DND-41 (cell line): ENCODE measurements around the gene SPATA31A6.
"Not testable (repeated sequence)": the region's sequence is repeated elsewhere in the genome, so short reads cannot be mapped to it uniquely, and the experiment has no call there.

Experiments
- EZH2 ChIP-seq: IDR thresholded peaks from 3 replicates; pipeline ENCODE4 v1.6.1; 2012; ENCODE audit warnings: borderline replicate concordance, low read depth, mild to moderate bottlenecking, moderate library complexity, low read length, inconsistent platforms; ENCODE audit not compliant: severe bottlenecking
- TF ChIP-seq, protein P1 (sequence below): IDR thresholded peaks from 2 replicates; pipeline ENCODE4 v1.5.1; 2012; ENCODE audit warnings: borderline replicate concordance, low read length, moderate library complexity, mild to moderate bottlenecking; ENCODE audit not compliant: poor library complexity, severe bottlenecking; ENCODE audit errors: extremely low read depth

DNA sequence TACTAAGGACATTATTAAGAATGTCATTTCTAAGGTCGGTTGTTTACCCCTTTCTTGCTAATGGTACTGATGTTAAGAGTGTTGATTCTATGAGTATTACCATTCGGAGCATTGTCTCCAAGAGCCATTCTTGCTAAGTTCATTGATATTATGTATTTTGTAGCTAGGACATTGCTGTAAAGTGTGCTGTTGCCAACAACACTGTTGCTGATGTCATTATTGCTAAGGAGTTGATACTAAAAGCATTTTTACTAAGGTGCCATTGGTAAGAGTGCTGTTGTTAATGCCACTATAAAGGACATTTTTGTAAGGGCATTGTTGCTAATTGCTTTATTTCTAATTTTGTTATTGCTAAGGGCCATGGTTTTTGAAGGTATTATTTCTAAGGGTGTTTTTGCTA is 55.4 kb downstream of the SPATA31A6 start:
- TF ChIP-seq, protein P1, sequence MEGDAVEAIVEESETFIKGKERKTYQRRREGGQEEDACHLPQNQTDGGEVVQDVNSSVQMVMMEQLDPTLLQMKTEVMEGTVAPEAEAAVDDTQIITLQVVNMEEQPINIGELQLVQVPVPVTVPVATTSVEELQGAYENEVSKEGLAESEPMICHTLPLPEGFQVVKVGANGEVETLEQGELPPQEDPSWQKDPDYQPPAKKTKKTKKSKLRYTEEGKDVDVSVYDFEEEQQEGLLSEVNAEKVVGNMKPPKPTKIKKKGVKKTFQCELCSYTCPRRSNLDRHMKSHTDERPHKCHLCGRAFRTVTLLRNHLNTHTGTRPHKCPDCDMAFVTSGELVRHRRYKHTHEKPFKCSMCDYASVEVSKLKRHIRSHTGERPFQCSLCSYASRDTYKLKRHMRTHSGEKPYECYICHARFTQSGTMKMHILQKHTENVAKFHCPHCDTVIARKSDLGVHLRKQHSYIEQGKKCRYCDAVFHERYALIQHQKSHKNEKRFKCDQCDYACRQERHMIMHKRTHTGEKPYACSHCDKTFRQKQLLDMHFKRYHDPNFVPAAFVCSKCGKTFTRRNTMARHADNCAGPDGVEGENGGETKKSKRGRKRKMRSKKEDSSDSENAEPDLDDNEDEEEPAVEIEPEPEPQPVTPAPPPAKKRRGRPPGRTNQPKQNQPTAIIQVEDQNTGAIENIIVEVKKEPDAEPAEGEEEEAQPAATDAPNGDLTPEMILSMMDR: not testable (repeated sequence)
- not testable (repeated sequence) for TF ChIP-seq EZH2
